ENCODE measurements around the gene PLXNA4.

- no peak for TF ChIP-seq CTCF (IDR thresholded peaks at IDR 0.05; ENCODE audit: low read depth, low read length)
- no peak for TF ChIP-seq EZH2phosphoT487 (IDR thresholded peaks at IDR 0.05; ENCODE audit: low read depth)
Observed at GRCh38 chr7:132158166-132158565, 418.1 kb downstream of the PLXNA4 start.
